Brain microvascular endothelial cell (primary cell): Measurements from ENCODE around the gene IGSF5.

Experiments used
- DNase-seq: peaks from one replicate; pipeline ENCODE4 v3.0.0-alpha.2; 2020
- H3K27ac ChIP-seq: fragments of 250-450 bp; sonication (Bioruptor Pico); 2 replicates; pipeline ENCODE4 v1.5.1; 2020; ENCODE audit warnings: mild to moderate bottlenecking, moderate library complexity
- H3K27me3 ChIP-seq: fragments of 250-450 bp; sonication (Bioruptor Pico); replicated peaks from 2 replicates; pipeline ENCODE4 v1.5.1; 2020; ENCODE audit warnings: mild to moderate bottlenecking
- H3K36me3 ChIP-seq: fragments of 250-450 bp; sonication (Bioruptor Pico); replicated peaks from 2 replicates; pipeline ENCODE4 v1.5.1; 2020; ENCODE audit warnings: mild to moderate bottlenecking
- H3K4me3 ChIP-seq: 2 replicates; pipeline ENCODE4 v1.5.1; 2011; ENCODE audit warnings: low read depth, mild to moderate bottlenecking, control low read depth, low read length, moderate library complexity
- CTCF ChIP-seq: IDR thresholded peaks from 2 replicates; pipeline ENCODE4 v1.5.1; 2011; ENCODE audit warnings: low read depth, mild to moderate bottlenecking, moderate library complexity, low read length, control low read depth, inconsistent platforms; ENCODE audit errors: missing control alignments
- in situ Hi-C: cut with HindIII; loops from 2 replicates; pipeline ENCODE4 v1.10.0; 2017; ENCODE audit warnings: low sequenced_read_pairs, low pct_ligation_motif_present

The IGSF5 gene

GRCh38 chr21:39715804-39716397 is 29.1 kb upstream of the IGSF5 start:
- no peaks in the 10 kb centered on the region for H3K36me3 ChIP-seq

GRCh38 chr21:39720126-39720778 is 24.7 kb upstream of the IGSF5 start:
- Histone ChIP-seq H3K36me3 (no peaks in the 10 kb centered on the region), H3K27ac (no peak overlapping the region), H3K27me3 (no peaks in the 10 kb centered on the region), H3K4me3 (no peak overlapping the region)
- no peak for DNase-seq
- in situ Hi-C loops: loop anchor here (25.0 kb wide), 1 partner anchor 208 kb away; no protein-coding TSS in a partner anchor
- peak; percentile 23 for TF ChIP-seq CTCF

More at GRCh38 chr21:39715804-39716397, 29.1 kb upstream of the IGSF5 start:
- TF ChIP-seq CTCF: peak; percentile 63
- Histone ChIP-seq H3K27me3 (no peaks in the 10 kb centered on the region), H3K4me3 (no peak overlapping the region), H3K27ac (no peak overlapping the region)
- in situ Hi-C loops: loop anchor here (25.0 kb wide), 1 partner anchor 204 kb away; no protein-coding TSS in a partner anchor
- DNase-seq: peak; percentile 45

GRCh38 chr21:39721885-39722284 is 23.1 kb upstream of the IGSF5 start:
- no peaks in the 10 kb centered on the region for H3K36me3 ChIP-seq
- DNase-seq: no peak
- in situ Hi-C loops: loop anchor here (25.0 kb wide), 1 partner anchor 210 kb away; no protein-coding TSS in a partner anchor
- no peaks in the 10 kb centered on the region for H3K27me3 ChIP-seq
- no peak for TF ChIP-seq CTCF
- no peak overlapping the region for H3K27ac ChIP-seq
- no peak overlapping the region for H3K4me3 ChIP-seq

- in situ Hi-C loops: loop anchor here (25.0 kb wide), 1 partner anchor 213 kb away; no protein-coding TSS in a partner anchor
Measured at GRCh38 chr21:39724944-39725343, 20.0 kb upstream of the IGSF5 start.

GRCh38 chr21:39726133-39726532 is 18.9 kb upstream of the IGSF5 start:
- TF ChIP-seq CTCF: peak; percentile 43
- Histone ChIP-seq H3K4me3 (no peak overlapping the region), H3K27me3 (no peaks in the 10 kb centered on the region), H3K27ac (no peak overlapping the region), H3K36me3 (no peaks in the 10 kb centered on the region)
- DNase-seq: no peak
- in situ Hi-C loops: no loop called here

More at GRCh38 chr21:39724944-39725343, 20.0 kb upstream of the IGSF5 start:
- Histone ChIP-seq H3K27me3 (no peaks in the 10 kb centered on the region), H3K36me3 (no peaks in the 10 kb centered on the region), H3K4me3 (no peak overlapping the region), H3K27ac (no peak overlapping the region)
- DNase-seq: no peak
- no peak for TF ChIP-seq CTCF
